ENCODE measurements around the gene SDF4.

The SDF4 gene

GRCh38 chr1:1225238-1225845 lies 6.5 kb downstream of the SDF4 start:
- Histone ChIP-seq H3K27me3 (ENCODE audit: insufficient read depth, low read length) (no peaks in the 10 kb centered on the region), H3K9me3 (ENCODE audit: low read length) (no peaks in the 10 kb centered on the region), H3F3A (ENCODE audit: insufficient read depth, low read length) (no peaks in the 10 kb centered on the region), H3K4me2 (ENCODE audit: low read length) (no peak overlapping the region), H4K20me1 (ENCODE audit: insufficient read depth, low read length) (no peaks in the 10 kb centered on the region), H3K4me3 (ENCODE audit: low read depth, low read length, poor library complexity, severe bottlenecking) (no peak overlapping the region), H3K27ac (ENCODE audit: low read depth, low read length, poor library complexity, severe bottlenecking) (no peak overlapping the region), H3K9me2 (ENCODE audit: low read depth, low read length) (no peaks in the 10 kb centered on the region), H3K4me1 (ENCODE audit: insufficient read depth, low read length, severe bottlenecking) (peaks cover 19% of the 10 kb centered on the region), H2AFZ (ENCODE audit: low read length) (no peak overlapping the region), H3K36me3 (ENCODE audit: insufficient read depth, low read length) (peaks cover 77% of the 10 kb centered on the region), H3K9ac (ENCODE audit: low read length) (no peak overlapping the region), H3K79me2 (ENCODE audit: insufficient read depth, low read length) (peaks cover 10% of the 10 kb centered on the region; the same call in 1 of the 2 replicates)
- no peak for TF ChIP-seq EZH2 (IDR thresholded peaks at IDR 0.05; ENCODE audit: borderline replicate concordance, low read length)
- no peak for TF ChIP-seq CTCF (IDR thresholded peaks at IDR 0.05; ENCODE audit: low read length)

GRCh38 chr1:1223891-1224290 lies 7.9 kb downstream of the SDF4 start:
- Histone ChIP-seq H3K4me3 (ENCODE audit: low read depth, low read length, poor library complexity, severe bottlenecking) (no peak overlapping the region), H3K36me3 (ENCODE audit: insufficient read depth, low read length) (peaks cover 90% of the 10 kb centered on the region), H3K4me1 (ENCODE audit: insufficient read depth, low read length, severe bottlenecking) (peaks cover 4% of the 10 kb centered on the region), H3K4me2 (ENCODE audit: low read length) (no peak overlapping the region), H3K9me3 (ENCODE audit: low read length) (no peaks in the 10 kb centered on the region), H3K9me2 (ENCODE audit: low read depth, low read length) (no peaks in the 10 kb centered on the region), H3F3A (ENCODE audit: insufficient read depth, low read length) (no peaks in the 10 kb centered on the region), H4K20me1 (ENCODE audit: insufficient read depth, low read length) (no peaks in the 10 kb centered on the region), H3K27ac (ENCODE audit: low read depth, low read length, poor library complexity, severe bottlenecking) (no peak overlapping the region), H3K79me2 (ENCODE audit: insufficient read depth, low read length) (no peaks in the 10 kb centered on the region), H3K9ac (ENCODE audit: low read length) (no peak overlapping the region), H3K27me3 (ENCODE audit: insufficient read depth, low read length) (no peaks in the 10 kb centered on the region), H2AFZ (ENCODE audit: low read length) (no peak overlapping the region)
- TF ChIP-seq EZH2 (IDR thresholded peaks at IDR 0.05; ENCODE audit: borderline replicate concordance, low read length), result no peak

GRCh38 chr1:1223321-1223720 lies 8.5 kb downstream of the SDF4 start:
- Histone ChIP-seq H3K9me3 (ENCODE audit: low read length) (no peaks in the 10 kb centered on the region), H2AFZ (ENCODE audit: low read length) (no peak overlapping the region), H3K79me2 (ENCODE audit: insufficient read depth, low read length) (no peaks in the 10 kb centered on the region), H3F3A (ENCODE audit: insufficient read depth, low read length) (no peaks in the 10 kb centered on the region), H4K20me1 (ENCODE audit: insufficient read depth, low read length) (no peaks in the 10 kb centered on the region), H3K4me3 (ENCODE audit: low read depth, low read length, poor library complexity, severe bottlenecking) (no peak overlapping the region), H3K9ac (ENCODE audit: low read length) (no peak overlapping the region), H3K27me3 (ENCODE audit: insufficient read depth, low read length) (no peaks in the 10 kb centered on the region), H3K4me2 (ENCODE audit: low read length) (no peak overlapping the region), H3K36me3 (ENCODE audit: insufficient read depth, low read length) (peaks cover 90% of the 10 kb centered on the region), H3K27ac (ENCODE audit: low read depth, low read length, poor library complexity, severe bottlenecking) (no peak overlapping the region), H3K4me1 (ENCODE audit: insufficient read depth, low read length, severe bottlenecking) (no peaks in the 10 kb centered on the region), H3K9me2 (ENCODE audit: low read depth, low read length) (no peaks in the 10 kb centered on the region)
- TF ChIP-seq CTCF (IDR thresholded peaks at IDR 0.05; ENCODE audit: low read length) (no peak), EZH2 (IDR thresholded peaks at IDR 0.05; ENCODE audit: borderline replicate concordance, low read length) (no peak)

Data from OCI-LY1 (cell line).